ENCODE data around the gene PUS7.
"Not testable (repeated sequence)": the region's sequence is repeated elsewhere in the genome, so short reads cannot be mapped to it uniquely, and the experiment has no call there.

- TF ChIP-seq POLR2A, CTCF, POLR2AphosphoS5 (IDR thresholded peaks at IDR 0.05): not testable (repeated sequence)
These were observed 71.2 kb downstream of the PUS7 start for GRCh38 chr7:105450870-105451269.

Measured in prostate gland (tissue), 2 donors.